HepG2 (cell line): ENCODE data around the gene KREMEN1. TPM values are rescaled to one million over a fixed set of nuclear protein-coding genes. Genes with fewer than 3 reads are reported as not detected.

Experiments
- ADNP ChIP-seq: sonication (generic); formaldehyde crosslinking; IDR thresholded peaks from 2 replicates; pipeline ENCODE4 v1.4.0; 2020; ENCODE audit warnings: missing genetic modification reagents
- ARID5B ChIP-seq: IDR thresholded peaks from 2 replicates; pipeline ENCODE4 v1.4.0; 2020; ENCODE audit warnings: mild to moderate bottlenecking, missing genetic modification reagents
- CREB1 ChIP-seq, 2 experiments: fragments of 450-650 bp in 1 of 2; IDR thresholded peaks; 2 replicates each; pipeline ENCODE4 v1.6.1; 2016 to 2017; ENCODE audit warnings: control low read depth in 1 of 2, mild to moderate bottlenecking in 1 of 2, missing compliant biosample characterization in 1 of 2, missing genetic modification characterization in 1 of 2
- E2F5 ChIP-seq: sonication (generic); formaldehyde crosslinking; conservative IDR thresholded peaks from 2 replicates; pipeline ENCODE4 v1.4.0; 2020; ENCODE audit warnings: missing genetic modification reagents
- ERF ChIP-seq: IDR thresholded peaks from 2 replicates; pipeline ENCODE4 v1.6.1; 2018; ENCODE audit warnings: missing biosample characterization, missing genetic modification reagents
- GATAD2A ChIP-seq: IDR thresholded peaks from 2 replicates; pipeline ENCODE4 v1.6.1; 2016
- HDAC2 ChIP-seq: sonication (generic); formaldehyde crosslinking; IDR thresholded peaks from 2 replicates; pipeline ENCODE4 v1.4.0; 2020; ENCODE audit warnings: missing genetic modification reagents
- HNF4A ChIP-seq: sonication (generic); formaldehyde crosslinking; IDR thresholded peaks from 2 replicates; pipeline ENCODE4 v1.4.0; 2020; ENCODE audit warnings: missing genetic modification reagents
- MAX ChIP-seq: IDR thresholded peaks from 2 replicates; pipeline ENCODE4 v1.6.1; 2012; ENCODE audit warnings: inconsistent platforms
- SALL1 ChIP-seq: sonication (generic); formaldehyde crosslinking; IDR thresholded peaks from 2 replicates; pipeline ENCODE4 v1.8.0; 2022; ENCODE audit warnings: mild to moderate bottlenecking, missing genetic modification reagents
- ZMYM2 ChIP-seq: sonication (generic); formaldehyde crosslinking; IDR thresholded peaks from 2 replicates; pipeline ENCODE4 v1.8.0; 2022; ENCODE audit warnings: mild to moderate bottlenecking, missing genetic modification reagents
- ZMYM3 ChIP-seq: sonication (generic); formaldehyde crosslinking; IDR thresholded peaks from 2 replicates; pipeline ENCODE4 v1.5.1; 2020; ENCODE audit warnings: mild to moderate bottlenecking, missing genetic modification reagents
- ZNF510 ChIP-seq: sonication (generic); formaldehyde crosslinking; IDR thresholded peaks from 2 replicates; pipeline ENCODE4 v1.4.0; 2020; ENCODE audit warnings: low read depth, mild to moderate bottlenecking, missing genetic modification reagents
- ZNF687 ChIP-seq: sonication (generic); formaldehyde crosslinking; IDR thresholded peaks from 2 replicates; pipeline ENCODE4 v1.5.1; 2020; ENCODE audit warnings: mild to moderate bottlenecking, missing genetic modification reagents, moderate library complexity
- ZNF784 ChIP-seq: sonication (generic); formaldehyde crosslinking; IDR thresholded peaks from 2 replicates; pipeline ENCODE4 v1.5.1; 2020; ENCODE audit warnings: missing genetic modification reagents, mild to moderate bottlenecking, borderline replicate concordance
- polyA plus RNA-seq, 8 experiments: library from polyadenylated mRNA; depleted of rRNA in 3 of 8; stranded (reverse) in 7 of 8; unstranded in 1 of 8; fragments of >200 nt; fragmentation: Illumina TruSeq in 4 of 8; extraction: Trizol in 4 of 8; gene quantifications; 2 replicates each; pipeline versions ENCODE4 v1.2.1 to v1.2.3, GENCODE V29; 2011 to 2016; ENCODE audit warnings: low read depth in 4 of 8, missing spikeins in 1 of 8, mixed read lengths in 1 of 8; ENCODE audit not compliant: insufficient read depth in 1 of 8
- total RNA-seq, 5 experiments: library from RNA; depleted of rRNA; stranded (reverse); fragments of >200 nt; fragmentation: Illumina TruSeq; extraction: Trizol; gene quantifications; 2 replicates each; pipeline ENCODE4 v1.2.3, GENCODE V29; 2016; ENCODE audit warnings: low read depth in 1 of 5

Gene KREMEN1
- total and polyA plus RNA-seq, 2 of the 13 experiments (the other 11 are each of a cell fraction or from before 2014, with no cell fraction given), result 9.8 to 13.8 TPM

- TF ChIP-seq ARID5B (peak; percentile 16; the same call in 1 of the 2 replicates), ZNF510 (CRISPR knock-in tag) (no peak), HNF4A (peak; percentile 34; the same call in 1 of the 2 replicates), ZMYM3 (CRISPR knock-in tag) (peak; percentile 86), ZNF784 (CRISPR knock-in tag) (no peak), MAX (peak; percentile 32; the same call in 1 of the 2 replicates), CREB1 (IDR thresholded peaks at IDR 0.05) (no peak), CREB1 (CRISPR knock-in tag; IDR thresholded peaks at IDR 0.05) (no peak), ADNP (CRISPR knock-in tag) (no peak), SALL1 (CRISPR knock-in tag) (0 out of 2 replicates have a peak, but pooled peaks have one; percentile 51), HDAC2 (CRISPR knock-in tag) (no peak), ZMYM2 (peak; percentile 68; the same call in 1 of the 2 replicates), ERF (CRISPR knock-in tag) (0 out of 2 replicates have a peak, but pooled peaks have one; percentile 27), ZNF687 (peak; percentile 43), GATAD2A (0 out of 2 replicates have a peak, but pooled peaks have one; percentile 41), E2F5 (CRISPR knock-in tag) (no peak)
Observed at GRCh38 chr22:29183971-29184848, 111.4 kb downstream of the KREMEN1 start (continued).
